Right atrium auricular region (tissue), 2 donors: ENCODE measurements around the gene LCN12. TPM values are rescaled to one million over a fixed set of nuclear protein-coding genes. Genes with fewer than 3 reads are reported as not detected.

Experiments
- DNase-seq: peaks from one replicate; pipeline ENCODE4 v3.0.0-alpha.2; 2019; ENCODE audit warnings: low spot score
- H3K27ac ChIP-seq, 2 donors: fragments of 200-600 bp; sonication (generic); 1 replicate in 1 of 2; 2 replicates in 1 of 2; pipeline ENCODE4 v1.5.1; 2016 to 2019
- H3K27me3 ChIP-seq, 2 donors: fragments of 200-600 bp; sonication (generic); one replicate each; pipeline versions ENCODE4 v1.5.1 to v1.6.0; 2017 to 2019
- H3K36me3 ChIP-seq: fragments of 200-600 bp; sonication (generic); one replicate; pipeline ENCODE4 v1.5.1; 2016
- H3K4me1 ChIP-seq, 2 donors: fragments of 200-600 bp; sonication (generic); one replicate each; pipeline versions ENCODE4 v1.5.1 to v1.6.0; 2017 to 2019
- H3K4me3 ChIP-seq, 2 donors: fragments of 200-600 bp; sonication (generic); 1 replicate in 1 of 2; 2 replicates in 1 of 2; pipeline ENCODE4 v1.5.1; 2017 to 2019; ENCODE audit warnings: mild to moderate bottlenecking in 1 of 2, moderate library complexity in 1 of 2
- H3K9me3 ChIP-seq, 2 donors: fragments of 200-600 bp; sonication (generic); one replicate each; pipeline ENCODE4 v1.5.1; 2019
- CTCF ChIP-seq, 2 donors: fragments of 200-600 bp; sonication (generic); IDR thresholded peaks; one replicate each; pipeline ENCODE4 v1.5.1; 2019; ENCODE audit warnings: antibody characterized with exemption in 2 of 2
- total RNA-seq, 2 donors: library from RNA; depleted of rRNA; stranded (reverse); fragments of >200 nt; gene quantifications; one replicate each; pipeline ENCODE4 v1.1.0, GENCODE V29; 2016

The LCN12 gene
- total RNA-seq, 2 donors from 2014 or later, result 10.8 to 11.3 TPM

- Histone ChIP-seq H3K36me3 (no peaks in the 10 kb centered on the region), H3K27ac (no peak overlapping the region), H3K4me3 (peak overlapping the region in 1 of 2 donors; percentile 33), H3K9me3 (no peaks in the 10 kb centered on the region), H3K27me3 (no peaks in the 10 kb centered on the region), H3K4me1 (peaks cover 0 to 55% of the 10 kb centered on the region in 2 donors)
- TF ChIP-seq CTCF (IDR thresholded peaks at IDR 0.05), result no peak
- no peak for DNase-seq
Observed at GRCh38 chr9:136994180-136994887, 42.3 kb downstream of the LCN12 start.

GRCh38 chr9:136994888-136995230 lies 42.8 kb downstream of the LCN12 start:
- Histone ChIP-seq H3K27me3 (no peaks in the 10 kb centered on the region), H3K27ac (no peak overlapping the region), H3K4me1 (peaks cover 0 to 55% of the 10 kb centered on the region in 2 donors), H3K36me3 (no peaks in the 10 kb centered on the region), H3K9me3 (no peaks in the 10 kb centered on the region), H3K4me3 (peak overlapping the region in 1 of 2 donors; percentile 33)
- no peak for TF ChIP-seq CTCF (IDR thresholded peaks at IDR 0.05)
- no peak for DNase-seq

- no peaks in the 10 kb centered on the region for H3K27me3 ChIP-seq
- DNase-seq, result no peak
- H3K4me1 ChIP-seq, result peaks cover 0 to 55% of the 10 kb centered on the region in 2 donors
- no peak for TF ChIP-seq CTCF (IDR thresholded peaks at IDR 0.05)
- no peaks in the 10 kb centered on the region for H3K36me3 ChIP-seq
- peak overlapping the region in 1 of 2 donors; percentile 33 for H3K4me3 ChIP-seq
- no peaks in the 10 kb centered on the region for H3K9me3 ChIP-seq
- H3K27ac ChIP-seq, result no peak overlapping the region
Observed at GRCh38 chr9:136995362-136995761, 43.3 kb downstream of the LCN12 start.

GRCh38 chr9:136995772-136996311 lies 43.8 kb downstream of the LCN12 start:
- Histone ChIP-seq H3K36me3 (no peaks in the 10 kb centered on the region), H3K27me3 (no peaks in the 10 kb centered on the region), H3K9me3 (no peaks in the 10 kb centered on the region), H3K4me3 (peak overlapping the region in 1 of 2 donors; percentile 33), H3K27ac (peak overlapping the region in 1 of 2 donors; percentile 14), H3K4me1 (peaks cover 0 to 55% of the 10 kb centered on the region in 2 donors)
- no peak for TF ChIP-seq CTCF (IDR thresholded peaks at IDR 0.05)
- DNase-seq, result no peak

- Histone ChIP-seq H3K9me3 (no peaks in the 10 kb centered on the region), H3K36me3 (no peaks in the 10 kb centered on the region), H3K27ac (peak within 1 kb of the TSS in 1 of 2 donors; percentile 14), H3K27me3 (no peaks in the 10 kb centered on the region), H3K4me3 (peak within 1 kb of the TSS in 1 of 2 donors; percentile 33), H3K4me1 (peaks cover 0 to 52% of the 10 kb centered on the region in 2 donors)
- TF ChIP-seq CTCF (IDR thresholded peaks at IDR 0.05), result no peak
- DNase-seq, result no peak
Observed at GRCh38 chr9:136996361-136997292, 44.6 kb downstream of the LCN12 start, which contains the start of gene CLIC3. Gene CLIC3, minus strand, starts transcription at chr9:136996568. Its CDS starts 25 bp downstream, at chr9:136996543.
